CD8-positive, alpha-beta memory T cell (primary cell): Measurements from ENCODE around the gene PLCXD3. TPM values are rescaled to one million over a fixed set of nuclear protein-coding genes. Genes with fewer than 3 reads are reported as not detected.

ENCODE experiments used
- CTCF ChIA-PET: fragments of 350-600 bp; sonication (Branson Sonifier 250); formaldehyde crosslinking; loops from one replicate; lab custom pipeline; 2021; ENCODE audit warnings: antibody characterized with exemption; lab: Charles Lee
- POLR2A ChIA-PET: fragments of 350-600 bp; sonication (Branson Sonifier 250); formaldehyde crosslinking; loops from one replicate; lab custom pipeline; 2021; ENCODE audit warnings: antibody characterized with exemption; lab: Charles Lee
- DNase-seq, 5 donors: peaks; one replicate each; pipeline versions ENCODE4 v3.0.0 to v3.0.0-alpha.2; 2020 to 2022; ENCODE audit warnings: mixed read lengths in 1 of 5
- H3K27ac ChIP-seq: one replicate; pipeline ENCODE4 v1.7.0; 2013; ENCODE audit warnings: low read depth, mild to moderate bottlenecking, low read length, moderate library complexity
- H3K27me3 ChIP-seq: 2 replicates; pipeline ENCODE4 v1.7.0; 2013; ENCODE audit warnings: low read length, mild to moderate bottlenecking; ENCODE audit not compliant: insufficient read depth, poor library complexity, severe bottlenecking
- H3K36me3 ChIP-seq: 2 replicates; pipeline ENCODE4 v1.7.0; 2013; ENCODE audit warnings: mild to moderate bottlenecking, low read length, moderate library complexity; ENCODE audit not compliant: insufficient read depth
- H3K4me1 ChIP-seq: 2 replicates; pipeline ENCODE4 v1.7.0; 2013; ENCODE audit warnings: mild to moderate bottlenecking, low read length, moderate library complexity; ENCODE audit not compliant: insufficient read depth
- H3K4me3 ChIP-seq: 2 replicates; pipeline ENCODE4 v1.7.0; 2013; ENCODE audit warnings: mild to moderate bottlenecking, low read length
- H3K9me3 ChIP-seq: 2 replicates; pipeline ENCODE4 v1.7.0; 2013; ENCODE audit warnings: mild to moderate bottlenecking, low read length
- H3K27ac Mint-ChIP-seq, 8 donors: one replicate each; pipeline ENCODE4 v1.8.0; 2020 to 2021; ENCODE audit warnings: mixed read lengths in 8 of 8, mild to moderate bottlenecking in 6 of 8, inconsistent platforms in 3 of 8, moderate library complexity in 3 of 8
- H3K27me3 Mint-ChIP-seq, 2 donors: one replicate each; pipeline ENCODE4 v1.8.0; 2020 to 2021; ENCODE audit warnings: mixed read lengths in 2 of 2, mild to moderate bottlenecking in 1 of 2, moderate library complexity in 1 of 2
- H3K36me3 Mint-ChIP-seq, 3 donors: one replicate each; pipeline ENCODE4 v1.8.0; 2020 to 2021; ENCODE audit warnings: mixed read lengths in 3 of 3, inconsistent platforms in 1 of 3, mild to moderate bottlenecking in 1 of 3
- H3K4me1 Mint-ChIP-seq, 3 donors: one replicate each; pipeline ENCODE4 v1.8.0; 2020 to 2021; ENCODE audit warnings: mixed read lengths in 3 of 3, inconsistent platforms in 1 of 3, mild to moderate bottlenecking in 1 of 3
- H3K4me3 Mint-ChIP-seq, 7 donors: one replicate each; pipeline ENCODE4 v1.8.0; 2020 to 2021; ENCODE audit warnings: mixed read lengths in 7 of 7, mild to moderate bottlenecking in 6 of 7, moderate library complexity in 4 of 7, inconsistent platforms in 2 of 7
- H3K9me3 Mint-ChIP-seq, 5 donors: one replicate each; pipeline ENCODE4 v1.8.0; 2020 to 2022; ENCODE audit warnings: mixed read lengths in 5 of 5, mild to moderate bottlenecking in 3 of 5, moderate library complexity in 2 of 5, inconsistent platforms in 1 of 5
- polyA plus RNA-seq: library from polyadenylated mRNA; unstranded; fragments of 300-500 nt; fragmentation: Illumina TruSeq; gene quantifications from one replicate; pipeline ENCODE4 v1.2.3, GENCODE V29; 2021
- total RNA-seq, 2 experiments: library from RNA; stranded (reverse); gene quantifications; one replicate each; pipeline ENCODE4 v1.2.3, GENCODE V29; 2021

The PLCXD3 gene
- total and polyA plus RNA-seq, 3 experiments from 2014 or later = not detected

- H3K27me3 ChIP-seq = no peaks in the 10 kb centered on the region
- Mint-ChIP-seq H3K36me3 (no peaks in the 10 kb centered on the region), H3K27ac (no peak overlapping the region), H3K4me3 (no peak overlapping the region), H3K27me3 (no peaks in the 10 kb centered on the region), H3K9me3 (peaks cover 0 to 9% (median 0%) of the 10 kb centered on the region in 5 donors), H3K4me1 (no peaks in the 10 kb centered on the region)
- POLR2A ChIA-PET = no interaction called here
- no peaks in the 10 kb centered on the region for H3K9me3 ChIP-seq
- no peak overlapping the region for H3K27ac ChIP-seq
- CTCF ChIA-PET = no interaction called here
- H3K4me3 ChIP-seq = no peak overlapping the region
- DNase-seq = no peak
- no peaks in the 10 kb centered on the region for H3K4me1 ChIP-seq
- no peaks in the 10 kb centered on the region for H3K36me3 ChIP-seq
These were observed 75.1 kb downstream of the PLCXD3 start for GRCh38 chr5:41435276-41435675.

- CTCF ChIA-PET = no interaction called here
- Histone ChIP-seq H3K4me1 (no peaks in the 10 kb centered on the region), H3K36me3 (no peaks in the 10 kb centered on the region), H3K4me3 (no peak overlapping the region), H3K9me3 (no peaks in the 10 kb centered on the region), H3K27ac (no peak overlapping the region), H3K27me3 (no peaks in the 10 kb centered on the region)
- no peaks in the 10 kb centered on the region for H3K27me3 Mint-ChIP-seq
- no peak overlapping the region for H3K4me3 Mint-ChIP-seq
- H3K4me1 Mint-ChIP-seq = no peaks in the 10 kb centered on the region
- H3K36me3 Mint-ChIP-seq = no peaks in the 10 kb centered on the region
- peak overlapping the region in 1 of 8 donors; percentile 11 for H3K27ac Mint-ChIP-seq
- DNase-seq = no peak
- H3K9me3 Mint-ChIP-seq = peaks cover 0 to 9% (median 0%) of the 10 kb centered on the region in 5 donors
- POLR2A ChIA-PET = no interaction called here
These were observed 76.7 kb downstream of the PLCXD3 start for GRCh38 chr5:41433552-41434181.

GRCh38 chr5:41432481-41433253, 77.7 kb downstream of the PLCXD3 start:
- Histone ChIP-seq H3K27me3 (no peaks in the 10 kb centered on the region), H3K36me3 (no peaks in the 10 kb centered on the region), H3K27ac (no peak overlapping the region), H3K9me3 (no peaks in the 10 kb centered on the region), H3K4me3 (no peak overlapping the region), H3K4me1 (no peaks in the 10 kb centered on the region)
- H3K4me3 Mint-ChIP-seq = no peak overlapping the region
- no peaks in the 10 kb centered on the region for H3K27me3 Mint-ChIP-seq
- no peaks in the 10 kb centered on the region for H3K4me1 Mint-ChIP-seq
- DNase-seq = no peak
- peak overlapping the region in 1 of 8 donors; percentile 11 for H3K27ac Mint-ChIP-seq
- peaks cover 0 to 9% (median 0%) of the 10 kb centered on the region in 5 donors for H3K9me3 Mint-ChIP-seq
- H3K36me3 Mint-ChIP-seq = no peaks in the 10 kb centered on the region
- POLR2A ChIA-PET = no interaction called here
- CTCF ChIA-PET = no interaction called here

- CTCF ChIA-PET = no interaction called here
- no peaks in the 10 kb centered on the region for H3K36me3 ChIP-seq
- no peak for DNase-seq
- H3K27me3 ChIP-seq = no peaks in the 10 kb centered on the region
- H3K27ac Mint-ChIP-seq = no peak overlapping the region
- H3K4me3 Mint-ChIP-seq = no peak overlapping the region
- POLR2A ChIA-PET = no interaction called here
- H3K27ac ChIP-seq = no peak overlapping the region
- H3K27me3 Mint-ChIP-seq = no peaks in the 10 kb centered on the region
- H3K4me3 ChIP-seq = no peak overlapping the region
- H3K4me1 Mint-ChIP-seq = no peaks in the 10 kb centered on the region
- no peaks in the 10 kb centered on the region for H3K36me3 Mint-ChIP-seq
- H3K9me3 Mint-ChIP-seq = no peaks in the 10 kb centered on the region
- no peaks in the 10 kb centered on the region for H3K4me1 ChIP-seq
- no peaks in the 10 kb centered on the region for H3K9me3 ChIP-seq
These were observed 82.9 kb downstream of the PLCXD3 start for GRCh38 chr5:41427505-41427904.

GRCh38 chr5:41425736-41426135, 84.7 kb downstream of the PLCXD3 start:
- no peaks in the 10 kb centered on the region for H3K4me1 Mint-ChIP-seq
- no peaks in the 10 kb centered on the region for H3K9me3 Mint-ChIP-seq
- H3K4me3 Mint-ChIP-seq = no peak overlapping the region
- H3K27me3 ChIP-seq = no peaks in the 10 kb centered on the region
- H3K4me3 ChIP-seq = no peak overlapping the region
- DNase-seq = no peak
- no peaks in the 10 kb centered on the region for H3K4me1 ChIP-seq
- no peaks in the 10 kb centered on the region for H3K27me3 Mint-ChIP-seq
- ChIA-PET POLR2A (no interaction called here), CTCF (no interaction called here)
- H3K36me3 ChIP-seq = no peaks in the 10 kb centered on the region
- H3K36me3 Mint-ChIP-seq = no peaks in the 10 kb centered on the region
- H3K27ac ChIP-seq = no peak overlapping the region
- H3K27ac Mint-ChIP-seq = no peak overlapping the region
- H3K9me3 ChIP-seq = no peaks in the 10 kb centered on the region

- H3K36me3 ChIP-seq = no peaks in the 10 kb centered on the region
- no peak for DNase-seq
- Mint-ChIP-seq H3K27me3 (no peaks in the 10 kb centered on the region), H3K4me1 (no peaks in the 10 kb centered on the region), H3K4me3 (no peak overlapping the region), H3K27ac (no peak overlapping the region), H3K36me3 (no peaks in the 10 kb centered on the region), H3K9me3 (peaks cover 0 to 3% (median 0%) of the 10 kb centered on the region in 5 donors)
- H3K4me1 ChIP-seq = no peaks in the 10 kb centered on the region
- POLR2A ChIA-PET = no interaction called here
- H3K27me3 ChIP-seq = no peaks in the 10 kb centered on the region
- H3K27ac ChIP-seq = no peak overlapping the region
- H3K4me3 ChIP-seq = no peak overlapping the region
- CTCF ChIA-PET = no interaction called here
- no peaks in the 10 kb centered on the region for H3K9me3 ChIP-seq
These were observed 89.8 kb downstream of the PLCXD3 start for GRCh38 chr5:41420492-41421067.

- no peaks in the 10 kb centered on the region for H3K4me1 ChIP-seq
- H3K27ac ChIP-seq = no peak overlapping the region
- H3K4me3 Mint-ChIP-seq = no peak overlapping the region
- H3K9me3 ChIP-seq = no peaks in the 10 kb centered on the region
- POLR2A ChIA-PET = no interaction called here
- CTCF ChIA-PET = no interaction called here
- H3K27me3 ChIP-seq = no peaks in the 10 kb centered on the region
- no peak overlapping the region for H3K27ac Mint-ChIP-seq
- no peak overlapping the region for H3K4me3 ChIP-seq
- H3K4me1 Mint-ChIP-seq = no peaks in the 10 kb centered on the region
- H3K36me3 ChIP-seq = no peaks in the 10 kb centered on the region
- no peak for DNase-seq
- H3K9me3 Mint-ChIP-seq = peaks cover 0 to 3% (median 0%) of the 10 kb centered on the region in 5 donors
- H3K27me3 Mint-ChIP-seq = no peaks in the 10 kb centered on the region
- no peaks in the 10 kb centered on the region for H3K36me3 Mint-ChIP-seq
These were observed 92.0 kb downstream of the PLCXD3 start for GRCh38 chr5:41418220-41419031.

GRCh38 chr5:41416336-41416735, 94.1 kb downstream of the PLCXD3 start:
- peaks cover 0 to 3% (median 0%) of the 10 kb centered on the region in 5 donors for H3K9me3 Mint-ChIP-seq
- H3K4me1 ChIP-seq = no peaks in the 10 kb centered on the region

More at GRCh38 chr5:41416336-41416735, 94.1 kb downstream of the PLCXD3 start:
- Mint-ChIP-seq H3K36me3 (no peaks in the 10 kb centered on the region), H3K27me3 (no peaks in the 10 kb centered on the region), H3K4me3 (no peak overlapping the region), H3K4me1 (no peaks in the 10 kb centered on the region), H3K27ac (no peak overlapping the region)
- ChIA-PET CTCF (no interaction called here), POLR2A (no interaction called here)
- Histone ChIP-seq H3K9me3 (no peaks in the 10 kb centered on the region), H3K4me3 (no peak overlapping the region), H3K27me3 (no peaks in the 10 kb centered on the region), H3K27ac (no peak overlapping the region), H3K36me3 (no peaks in the 10 kb centered on the region)
- no peak for DNase-seq
